Ramos (cell line): ENCODE results near the gene ARHGEF16.

Source experiments
- in situ Hi-C: fragments of 300-500 bp; cut with MboI; formaldehyde crosslinking; loops from one replicate; pipeline ENCODE4 v1.14.3; 2022; ENCODE audit warnings: low sequenced_read_pairs; ENCODE audit not compliant: unreplicated experiment

The ARHGEF16 gene

DNA sequence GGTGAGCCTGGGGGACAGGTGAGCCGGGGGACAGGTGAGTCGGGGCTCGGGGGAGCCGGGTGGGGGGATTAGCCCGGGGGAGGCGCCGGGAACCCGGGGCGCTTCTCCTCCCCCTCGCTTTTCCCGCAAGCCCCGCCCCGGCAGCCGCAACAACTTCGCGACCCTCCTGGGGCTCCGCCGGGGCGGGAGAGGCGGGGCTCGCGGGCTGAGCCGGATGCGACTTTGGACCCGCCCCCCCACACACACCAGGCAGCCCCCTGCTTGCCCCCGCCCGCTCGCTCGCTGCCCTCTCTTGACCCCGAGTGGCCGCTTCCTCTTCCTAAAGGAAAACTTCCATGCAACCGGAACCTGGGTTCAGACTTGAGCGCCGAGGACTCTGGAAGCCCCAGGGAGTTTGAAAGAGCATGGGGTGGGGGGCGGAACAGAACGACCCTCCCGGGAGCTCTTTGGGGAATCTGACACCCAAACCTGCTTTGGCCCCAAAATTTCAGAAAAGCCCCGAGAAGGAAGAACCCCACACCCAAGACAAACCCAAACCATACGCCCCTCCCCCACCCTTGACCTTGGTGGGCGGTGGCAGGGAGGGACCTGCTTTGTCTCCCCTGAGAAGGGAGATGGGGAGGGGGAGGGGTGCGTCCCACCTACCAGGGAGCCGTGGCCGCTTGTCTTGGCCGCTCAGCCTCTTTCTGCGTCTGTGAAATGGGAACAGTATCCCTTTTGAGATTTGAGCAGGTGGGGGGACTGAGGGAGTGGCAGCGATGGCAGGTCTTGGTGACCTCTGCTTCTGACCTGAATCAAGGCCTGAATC is 550 bp downstream of the ARHGEF16 start:
- in situ Hi-C loops = no loop called here

DNA sequence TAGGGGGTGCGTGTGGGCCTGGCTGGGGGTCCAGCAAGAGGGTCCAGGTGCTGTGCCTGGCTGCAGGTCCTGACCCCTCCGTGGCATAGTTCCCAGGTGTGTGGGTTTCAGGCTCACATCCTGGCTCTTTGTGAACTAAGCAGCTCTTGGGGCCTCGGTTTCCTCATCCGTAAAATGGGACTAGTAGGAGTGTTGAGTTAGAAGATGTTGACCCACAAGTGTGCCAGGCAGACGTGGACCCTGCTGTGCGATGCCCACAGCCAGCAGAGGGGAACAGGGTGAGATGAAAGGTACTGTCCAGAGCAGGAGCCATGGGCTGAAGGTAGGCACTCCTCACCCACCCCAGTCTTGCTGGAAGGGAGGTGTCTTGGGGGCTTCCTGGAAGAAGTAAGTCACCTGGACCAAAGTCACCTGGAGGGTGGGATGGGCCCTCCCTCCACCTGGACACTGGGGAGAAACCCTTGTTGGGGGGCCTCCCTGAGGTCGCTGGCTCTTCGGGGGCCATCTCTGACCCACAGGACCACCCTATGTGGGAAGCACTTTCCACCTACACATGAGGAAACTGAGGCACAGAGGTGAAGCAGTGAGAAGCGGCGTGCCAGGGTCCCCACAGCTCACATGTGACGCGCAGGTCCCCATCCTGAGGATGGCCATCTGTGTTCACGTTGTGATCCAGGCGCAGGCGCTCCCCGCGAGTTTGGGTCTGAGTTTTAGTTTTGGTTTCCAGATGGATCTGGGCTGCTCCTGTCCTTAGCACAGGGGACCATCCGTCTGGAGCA is 1.4 kb downstream of the ARHGEF16 start:
- in situ Hi-C loops = no loop called here

DNA sequence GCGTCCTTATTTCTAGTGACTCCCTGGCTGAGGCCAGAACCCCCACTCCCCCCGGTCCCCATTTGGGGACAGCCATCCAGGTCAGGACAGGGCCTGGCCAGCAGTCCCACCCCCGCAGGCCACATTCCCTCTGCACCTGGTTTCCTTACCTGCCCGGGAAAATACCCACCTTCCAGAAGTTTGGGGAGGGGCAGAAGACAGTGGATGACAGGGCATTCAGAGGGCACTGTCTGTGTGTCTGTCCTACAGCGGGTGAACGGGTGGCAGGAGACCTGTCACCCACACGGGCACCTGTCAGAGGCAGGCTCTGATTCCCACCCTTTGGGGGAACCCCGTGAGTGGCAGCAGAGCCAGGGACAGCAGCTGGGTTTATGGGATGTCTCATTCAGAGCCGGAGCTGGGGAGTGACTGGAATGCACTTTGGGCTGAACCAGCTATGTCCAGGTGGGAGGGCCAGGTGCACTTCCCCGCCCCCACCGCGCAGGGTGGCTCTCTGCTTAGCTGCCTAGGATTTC is 2.0 kb downstream of the ARHGEF16 start:
- in situ Hi-C loops = no loop called here

DNA sequence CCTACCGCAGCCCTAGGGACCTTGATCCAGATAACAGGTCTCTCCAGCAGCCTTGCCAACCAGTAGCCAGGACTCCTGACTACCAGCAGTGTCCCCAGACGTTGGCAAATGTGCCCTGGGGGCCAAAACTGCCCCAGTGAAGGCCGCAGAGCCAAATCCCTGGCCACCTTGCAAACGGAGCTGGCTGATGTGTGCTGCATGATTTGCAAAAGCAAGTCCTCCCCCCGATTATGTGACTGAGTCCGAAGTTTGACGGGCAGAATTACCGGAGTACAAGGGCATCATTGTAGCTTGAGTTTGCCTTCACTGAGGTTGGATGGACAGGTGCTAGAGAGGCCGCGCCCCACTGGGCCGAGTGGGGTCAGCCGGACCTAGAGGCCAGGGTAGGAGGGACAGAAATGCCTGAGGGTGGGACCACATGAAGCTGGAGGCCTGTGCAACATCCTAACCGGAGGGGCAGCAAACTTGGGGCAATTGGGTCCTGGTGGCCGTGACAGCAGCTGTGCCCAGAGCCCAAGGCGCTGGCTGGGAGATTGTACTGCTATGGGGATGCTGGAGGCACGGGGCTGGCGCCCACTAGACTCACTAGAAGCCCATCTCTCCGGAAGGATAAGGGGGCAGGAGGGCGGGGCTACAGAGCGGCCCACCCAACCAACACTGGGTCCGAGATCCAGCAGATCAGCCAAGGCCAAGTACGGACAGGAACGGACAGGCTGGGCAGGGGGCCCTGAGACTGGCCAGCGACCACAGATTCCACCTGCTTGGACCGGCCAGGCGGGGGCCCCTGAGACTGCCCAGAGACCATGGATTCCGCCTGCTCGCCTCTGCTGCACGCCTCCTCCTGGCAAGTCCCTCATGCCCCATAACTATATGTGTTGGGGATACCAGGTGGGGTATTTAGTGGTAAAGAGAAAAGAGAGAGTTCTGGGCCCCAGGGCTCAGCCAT is 2.8 kb downstream of the ARHGEF16 start:
- in situ Hi-C loops = no loop called here

GRCh38 chr1:3457910-3458883 is 3.7 kb downstream of the ARHGEF16 start:
- in situ Hi-C loops = no loop called here

GRCh38 chr1:3459051-3459908 is 4.8 kb downstream of the ARHGEF16 start:
- in situ Hi-C loops = no loop called here

GRCh38 chr1:3459940-3460671 is 5.6 kb downstream of the ARHGEF16 start:
- in situ Hi-C loops = no loop called here

DNA sequence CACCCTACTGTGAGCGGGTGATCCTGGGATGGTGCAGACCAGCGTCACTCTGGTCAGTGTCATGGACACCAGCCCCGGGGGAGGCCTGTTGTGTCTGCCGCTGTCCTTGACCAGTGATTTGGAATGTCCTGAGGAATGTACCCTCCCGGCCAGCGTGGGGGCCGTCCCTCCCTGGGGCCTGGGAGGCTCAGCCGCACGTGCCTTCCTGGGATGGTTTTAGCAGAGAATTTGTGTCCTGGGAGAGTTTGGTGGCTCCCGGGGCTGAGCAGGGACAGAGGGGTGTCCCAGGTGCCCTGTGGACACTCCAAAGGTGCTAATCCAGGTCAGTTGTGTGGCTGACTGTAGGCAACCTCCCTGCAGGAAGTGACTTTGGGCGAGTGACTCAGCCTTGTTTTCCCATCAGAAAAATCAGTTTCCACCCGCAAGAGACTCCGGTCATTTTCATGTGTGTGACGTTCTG is 6.2 kb downstream of the ARHGEF16 start:
- in situ Hi-C loops = no loop called here

DNA sequence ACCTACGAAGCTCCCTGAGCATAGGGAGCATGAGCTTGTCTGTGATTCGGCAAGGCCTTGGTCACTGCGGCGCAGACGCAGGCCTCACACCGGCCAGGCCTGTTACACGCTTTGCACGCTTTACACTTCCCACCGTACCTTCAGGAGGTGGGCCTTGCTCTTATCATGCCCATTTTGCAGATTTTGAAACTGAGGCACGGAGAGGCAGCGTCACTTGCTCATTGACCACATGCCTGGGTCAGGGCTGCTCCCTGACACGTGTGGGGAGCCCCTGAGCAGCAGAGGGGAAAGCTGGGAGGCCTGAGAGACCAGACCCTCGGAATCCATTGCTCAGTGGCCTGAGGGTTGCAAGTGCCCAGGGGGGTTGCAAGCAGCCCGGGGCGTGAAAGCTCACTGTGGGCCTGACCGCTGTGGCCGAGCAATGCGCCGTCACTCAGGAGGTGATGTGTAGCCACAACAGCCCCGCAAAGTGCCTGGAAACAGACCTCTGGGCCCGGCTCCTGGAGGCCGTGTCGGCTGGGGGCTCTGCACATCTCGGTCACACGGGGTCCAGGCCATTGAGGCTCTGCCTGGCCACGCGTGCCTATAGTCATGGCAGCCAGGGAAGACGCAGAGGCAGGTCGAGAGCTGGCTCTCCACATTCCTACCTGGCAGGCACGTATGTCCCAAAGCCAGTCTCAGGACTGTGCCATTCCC is 6.9 kb downstream of the ARHGEF16 start:
- in situ Hi-C loops = no loop called here

GRCh38 chr1:3461934-3462275 is 7.4 kb downstream of the ARHGEF16 start:
- in situ Hi-C loops = no loop called here

DNA sequence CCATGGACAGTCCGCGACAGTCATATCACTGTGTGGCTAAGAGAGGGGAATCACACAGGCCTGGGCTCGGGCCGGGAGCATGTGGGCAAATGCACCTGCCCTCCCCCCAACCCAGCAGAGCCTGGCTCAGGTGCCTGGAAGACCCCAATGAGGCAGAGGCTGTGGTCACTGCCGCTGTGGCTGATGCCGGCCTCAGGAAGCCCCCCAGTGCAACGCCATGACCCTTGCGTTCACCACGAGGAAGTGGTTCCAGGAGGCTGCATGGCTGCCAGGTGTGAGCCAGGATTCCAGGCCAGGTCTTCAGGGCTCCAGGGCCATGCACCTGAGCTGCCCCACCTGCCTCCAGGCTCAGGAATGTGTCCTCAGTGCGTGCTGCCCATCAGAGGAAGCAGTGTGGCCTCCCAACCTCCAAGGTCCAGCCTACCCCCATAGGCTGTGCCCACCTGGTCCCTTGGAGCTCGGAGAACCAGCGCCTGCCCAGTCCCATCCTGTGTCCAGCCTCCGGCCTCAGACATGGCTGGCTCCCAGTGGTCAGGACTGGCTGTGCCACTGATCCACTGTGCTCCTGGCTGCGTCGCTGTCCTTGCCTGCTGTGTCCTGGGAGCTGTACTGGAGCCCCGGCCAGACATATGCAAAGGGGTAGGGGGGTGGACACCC is 8.0 kb downstream of the ARHGEF16 start:
- in situ Hi-C loops = no loop called here

DNA sequence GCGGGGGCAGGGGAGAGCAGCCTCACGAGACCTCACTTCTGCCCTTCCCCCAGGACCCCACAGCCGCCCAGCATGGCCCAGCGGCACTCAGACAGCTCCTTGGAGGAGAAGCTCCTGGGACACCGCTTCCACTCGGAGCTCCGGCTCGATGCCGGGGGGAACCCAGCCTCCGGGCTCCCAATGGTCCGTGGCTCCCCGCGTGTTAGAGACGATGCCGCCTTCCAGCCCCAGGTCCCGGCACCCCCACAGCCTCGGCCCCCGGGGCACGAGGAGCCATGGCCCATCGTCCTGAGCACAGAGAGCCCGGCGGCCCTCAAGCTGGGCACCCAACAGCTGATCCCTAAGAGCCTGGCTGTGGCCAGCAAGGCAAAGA is 8.5 kb downstream of the ARHGEF16 start:
- in situ Hi-C loops = no loop called here

DNA sequence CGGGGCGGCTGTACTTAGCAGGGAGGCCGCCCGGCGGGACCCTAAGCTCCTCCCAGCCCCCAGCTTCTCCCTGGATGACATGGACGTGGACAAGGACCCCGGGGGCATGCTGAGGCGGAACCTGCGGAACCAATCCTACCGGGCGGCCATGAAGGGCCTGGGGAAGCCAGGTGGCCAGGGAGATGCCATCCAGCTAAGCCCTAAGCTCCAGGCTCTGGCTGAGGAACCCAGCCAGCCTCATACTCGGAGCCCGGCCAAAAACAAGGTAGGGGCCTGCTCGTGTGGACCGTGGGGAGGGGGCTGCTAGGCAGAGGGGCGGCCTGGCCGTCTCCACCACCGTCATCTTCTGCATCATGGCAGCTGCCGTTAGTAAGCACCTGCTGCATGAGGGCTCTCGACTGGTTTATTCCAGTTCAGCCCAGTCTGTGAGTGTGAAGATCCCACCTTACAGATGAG is 9.0 kb downstream of the ARHGEF16 start:
- in situ Hi-C loops = no loop called here

DNA sequence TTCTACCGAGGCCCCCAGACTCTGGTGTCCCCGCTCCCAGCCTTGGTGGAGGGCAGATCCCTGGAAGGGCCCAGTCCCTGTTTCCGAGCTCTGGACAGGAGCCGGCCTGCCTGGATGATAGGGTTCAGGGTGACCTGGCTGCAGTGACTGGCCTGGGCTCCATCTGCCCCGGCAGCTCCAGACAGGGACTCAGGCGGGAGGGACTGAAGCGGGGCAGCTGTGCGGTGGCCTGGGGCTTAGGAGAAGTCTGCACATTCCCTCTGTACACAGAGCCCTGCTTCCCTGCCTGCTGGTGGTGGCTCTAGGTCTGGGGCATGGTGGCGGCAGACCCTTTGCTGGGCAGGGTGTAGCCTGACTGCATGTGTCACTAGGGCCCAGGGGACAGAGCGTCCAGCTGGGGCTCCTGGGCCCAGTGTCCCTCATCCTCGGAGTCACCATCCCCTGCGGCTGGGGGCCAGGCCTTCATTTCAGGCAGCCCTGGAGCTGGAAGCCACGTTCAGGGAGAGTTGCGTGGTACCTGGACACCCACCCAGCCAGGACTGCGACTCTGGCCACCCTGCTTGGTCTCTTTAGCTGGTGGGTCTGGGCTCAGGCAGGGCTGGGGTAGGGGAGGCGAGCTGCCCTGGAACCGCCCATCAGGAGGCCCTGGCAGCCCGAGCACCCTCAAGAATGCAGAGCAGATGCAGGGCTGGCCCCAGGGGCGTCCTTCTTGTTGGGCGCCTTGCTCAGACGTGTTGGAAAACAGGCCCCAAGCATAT is 9.6 kb downstream of the ARHGEF16 start:
- in situ Hi-C loops = no loop called here

- in situ Hi-C loops = no loop called here
Observed at GRCh38 chr1:3464649-3465025, 10.2 kb downstream of the ARHGEF16 start.
